Measurements from ENCODE around the gene LMAN2L. TPM values are rescaled to one million over a fixed set of nuclear protein-coding genes. Genes with fewer than 3 reads are reported as not detected.

LMAN2L gene
- total and polyA plus RNA-seq, 4 donors, result 6.4 to 15.1 (median 12.3) TPM

- Histone ChIP-seq H3K4me3 (ENCODE audit: low read depth in 1 of 3, low read length in 3 of 3) (no peak overlapping the region), H3K9ac (ENCODE audit: low read depth in 1 of 2, low read length in 2 of 2) (no peak overlapping the region), H3K27ac (ENCODE audit: low read depth in 1 of 2, low read length in 2 of 2) (no peak overlapping the region), H3K9me3 (ENCODE audit: control insufficient read depth in 4 of 4, low read length in 3 of 4) (no peaks in the 10 kb centered on the region), H3K36me3 (ENCODE audit: control insufficient read depth in 4 of 4, insufficient read depth in 3 of 4, low read depth in 1 of 4, low read length in 3 of 4) (no peaks in the 10 kb centered on the region), H3K27me3 (ENCODE audit: control insufficient read depth in 4 of 4, insufficient read depth in 4 of 4, low read length in 3 of 4) (no peaks in the 10 kb centered on the region), H3K4me1 (ENCODE audit: control insufficient read depth in 4 of 4, insufficient read depth in 4 of 4, low read length in 3 of 4) (no peaks in the 10 kb centered on the region)
- WGBS, result 89% methylated on average over 14 of the region's 14 CpGs
- DNase-seq (ENCODE audit: low spot score), result no peak
- TF ChIP-seq FOXA1 (IDR thresholded peaks at IDR 0.05) (no peak), FOXA2 (IDR thresholded peaks at IDR 0.05) (no peak), HNF4A (conservative IDR thresholded peaks at IDR 0.05) (no peak), ATF3 (IDR thresholded peaks at IDR 0.05) (no peak), MAX (IDR thresholded peaks at IDR 0.05) (no peak), RAD21 (IDR thresholded peaks at IDR 0.05) (no peak), REST (IDR thresholded peaks at IDR 0.05) (no peak), GABPA (IDR thresholded peaks at IDR 0.05 in 1 of 2, conservative IDR thresholded peaks at IDR 0.05 in 1 of 2) (no peak), CTCF (IDR thresholded peaks at IDR 0.05; ENCODE audit: low read depth, low read length, missing input control) (no peak), EGR1 (IDR thresholded peaks at IDR 0.05; ENCODE audit: low read depth in 2 of 2) (no peak), TAF1 (conservative IDR thresholded peaks at IDR 0.05) (no peak), RXRA (IDR thresholded peaks at IDR 0.05) (no peak), HNF4G (IDR thresholded peaks at IDR 0.05) (no peak), SP1 (IDR thresholded peaks at IDR 0.05) (no peak), NR2F2 (IDR thresholded peaks at IDR 0.05) (no peak), JUND (IDR thresholded peaks at IDR 0.05) (no peak)
These were observed 46.3 kb downstream of the LMAN2L start for GRCh38 chr2:96693286-96694200.
